Measurements from ENCODE around the gene CSF3.

DNA sequence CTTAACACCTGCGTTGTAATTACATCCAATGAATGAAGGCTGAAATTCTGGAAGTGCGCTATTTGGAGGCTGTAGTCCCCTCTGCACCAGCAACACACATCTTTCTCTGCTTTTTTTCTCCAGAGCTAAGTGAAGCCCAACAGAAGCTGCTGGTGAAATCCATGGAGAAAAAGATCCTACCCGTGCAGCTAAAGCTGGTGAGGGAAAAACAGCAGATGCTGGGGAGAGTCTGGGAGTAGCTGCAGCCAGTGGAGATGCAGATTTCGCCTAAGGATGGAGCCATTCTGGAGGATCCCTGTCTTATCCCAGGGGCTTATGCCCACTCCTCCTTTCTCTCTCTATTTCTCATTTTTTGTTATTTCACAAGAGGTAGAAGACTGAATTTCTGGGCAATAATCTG, 39.4 kb upstream of the CSF3 start:
- TF ChIP-seq ZNF384 (IDR thresholded peaks at IDR 0.05) (no peak), FOXM1 (IDR thresholded peaks at IDR 0.05; ENCODE audit: borderline replicate concordance) (no peak), SP1 (IDR thresholded peaks at IDR 0.05) (no peak), FOXA1 (IDR thresholded peaks at IDR 0.05) (no peak), HDGF (IDR thresholded peaks at IDR 0.05; ENCODE audit: borderline replicate concordance) (no peak), ELF4 (IDR thresholded peaks at IDR 0.05) (no peak), TARDBP (IDR thresholded peaks at IDR 0.05) (no peak), PKNOX1 (IDR thresholded peaks at IDR 0.05) (no peak), FOXK2 (IDR thresholded peaks at IDR 0.05) (no peak), CTBP1 (IDR thresholded peaks at IDR 0.05; ENCODE audit: borderline replicate concordance) (no peak)
